Measurements from ENCODE around the gene FBXL7. TPM values are rescaled to one million over a fixed set of nuclear protein-coding genes. Genes with fewer than 3 reads are reported as not detected.

FBXL7 gene
- not detected for total RNA-seq
- not detected for polyA plus RNA-seq

DNA sequence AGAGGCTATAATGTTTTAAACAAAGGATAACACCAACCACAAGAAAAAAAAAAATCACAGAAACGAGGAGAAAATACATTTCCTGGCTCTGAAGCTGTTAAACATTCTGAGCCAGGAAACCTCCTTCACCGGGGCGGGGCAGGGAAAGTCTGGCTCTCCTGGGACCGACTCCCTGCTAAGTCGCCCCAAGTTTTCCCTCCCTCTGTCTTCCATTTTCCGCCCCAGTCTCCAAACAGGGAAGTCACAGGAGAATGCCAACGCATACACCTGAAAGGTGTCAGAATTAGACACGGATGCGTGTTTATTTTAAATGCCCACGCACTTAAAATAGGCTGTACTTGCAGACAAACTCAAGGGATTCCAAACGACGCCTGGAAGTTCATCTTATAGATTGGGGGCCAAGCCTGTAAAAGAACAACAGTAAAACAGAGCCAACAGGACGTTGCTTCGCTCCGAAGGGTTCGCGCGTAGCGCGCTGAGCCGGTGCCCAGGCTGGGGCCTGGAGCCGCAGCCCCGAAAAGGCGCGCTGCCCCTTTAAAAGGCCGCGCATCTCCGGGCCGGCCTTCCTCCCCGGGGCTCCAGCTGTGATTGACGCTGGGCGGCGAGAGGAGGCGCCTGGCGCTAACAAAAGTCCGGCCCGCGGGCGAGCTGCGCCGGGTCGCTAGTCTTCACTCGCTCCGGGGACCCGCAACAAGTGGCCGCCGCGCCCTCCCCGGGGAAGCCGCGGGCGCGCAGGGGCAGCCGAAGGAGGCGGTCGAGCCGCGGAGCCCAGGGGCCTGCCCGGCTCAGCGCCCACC, at the start of gene FBXL7:
TSS of gene FBXL7 (plus strand) at position 653 of the 797 bp plus-strand sequence.
- no peak within 1 kb of the TSS for H3K27ac Mint-ChIP-seq
- H3K4me3 Mint-ChIP-seq: no peak within 1 kb of the TSS
- Histone ChIP-seq H3K4me3 (ENCODE audit: low read length in 2 of 2) (no peak within 1 kb of the TSS), H3K27me3 (ENCODE audit: insufficient read depth, low read length) (no peaks in the 10 kb centered on the region), H3K27ac (ENCODE audit: low read depth, low read length) (no peak within 1 kb of the TSS), H3K36me3 (ENCODE audit: insufficient read depth, low read length) (no peaks in the 10 kb centered on the region), H3K4me1 (ENCODE audit: insufficient read depth, low read length) (no peaks in the 10 kb centered on the region), H3K9me3 (ENCODE audit: control insufficient read depth in 1 of 2, low read length in 2 of 2) (no peaks in the 10 kb centered on the region)
- no peaks in the 10 kb centered on the region for H3K4me1 Mint-ChIP-seq
- DNase-seq: no peak
- ChIA-PET POLR2A (ENCODE audit: partially characterized antibody) (no interaction called here), CTCF (ENCODE audit: partially characterized antibody) (no interaction called here)
- peaks cover 0 to 19% (median 8%) of the 10 kb centered on the region in 8 donors for H3K9me3 Mint-ChIP-seq
- peaks cover 10 to 15% of the 10 kb centered on the region in 2 donors for H3K27me3 Mint-ChIP-seq
- no peaks in the 10 kb centered on the region for H3K36me3 Mint-ChIP-seq
- intact Hi-C loops (cut with micrococcal nuclease): no loop called here

DNA sequence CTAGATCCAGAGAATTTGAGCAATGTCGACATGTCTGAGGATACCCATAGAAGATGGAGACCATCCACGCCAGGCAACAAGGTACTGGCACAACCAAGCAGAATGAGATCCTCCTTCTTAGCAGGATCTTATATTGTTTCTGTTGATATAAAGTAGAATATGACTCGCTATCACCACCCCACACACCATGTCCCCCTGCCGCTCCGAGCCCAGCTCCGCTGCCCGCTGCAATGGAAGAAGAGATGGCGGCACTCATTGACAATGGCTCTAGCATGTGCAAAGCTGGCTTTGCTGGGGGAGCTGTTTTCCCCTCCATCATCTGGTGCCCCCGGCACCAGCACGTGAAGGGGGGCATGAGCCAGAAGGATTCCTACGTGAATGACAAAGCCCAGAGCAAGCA, 49.5 kb upstream of the FBXL7 start:
- no peaks in the 10 kb centered on the region for H3K9me3 ChIP-seq (ENCODE audit: control insufficient read depth in 1 of 2, low read length in 2 of 2)
- intact Hi-C loops (cut with micrococcal nuclease): no loop called here

DNA sequence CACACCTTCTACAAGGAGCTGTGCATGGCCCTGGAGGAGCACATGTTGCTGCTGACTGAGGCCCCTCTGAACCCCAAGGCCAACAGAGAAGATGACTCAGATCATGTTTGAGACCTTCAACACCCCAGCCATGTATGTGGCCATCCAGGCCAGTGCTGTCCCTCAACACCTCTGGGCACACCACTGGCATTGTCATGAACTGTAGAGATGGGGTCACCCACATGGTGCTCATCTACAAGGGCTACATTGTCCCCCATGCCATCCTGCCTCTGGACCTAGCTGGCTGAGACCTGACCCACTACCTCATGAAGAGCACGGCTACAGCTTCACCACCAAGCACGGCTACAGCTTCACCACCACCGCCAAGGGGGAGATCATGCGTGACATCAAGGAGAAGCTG, 49.0 kb upstream of the FBXL7 start:
- Mint-ChIP-seq H3K4me3 (no peak overlapping the region), H3K36me3 (no peaks in the 10 kb centered on the region), H3K27ac (no peak overlapping the region), H3K27me3 (no peaks in the 10 kb centered on the region), H3K4me1 (no peaks in the 10 kb centered on the region), H3K9me3 (peaks cover 0 to 9% (median 4%) of the 10 kb centered on the region in 8 donors)
- no peaks in the 10 kb centered on the region for H3K27me3 ChIP-seq (ENCODE audit: insufficient read depth, low read length)
- peak in 1 of 5 donors; percentile 20 for DNase-seq
- H3K4me1 ChIP-seq (ENCODE audit: insufficient read depth, low read length): no peaks in the 10 kb centered on the region
- CTCF ChIA-PET (ENCODE audit: partially characterized antibody): no interaction called here
- H3K27ac ChIP-seq (ENCODE audit: low read depth, low read length): no peak overlapping the region
- H3K9me3 ChIP-seq (ENCODE audit: control insufficient read depth in 1 of 2, low read length in 2 of 2): no peaks in the 10 kb centered on the region
- POLR2A ChIA-PET (ENCODE audit: partially characterized antibody): no interaction called here
- no peaks in the 10 kb centered on the region for H3K36me3 ChIP-seq (ENCODE audit: insufficient read depth, low read length)
- intact Hi-C loops (cut with micrococcal nuclease): no loop called here
- no peak overlapping the region for H3K4me3 ChIP-seq (ENCODE audit: low read length in 2 of 2)

More for the DNA sequence above, 49.5 kb upstream of the FBXL7 start:
- ChIA-PET POLR2A (ENCODE audit: partially characterized antibody) (no interaction called here), CTCF (ENCODE audit: partially characterized antibody) (no interaction called here)
- no peaks in the 10 kb centered on the region for H3K27me3 ChIP-seq (ENCODE audit: insufficient read depth, low read length)
- Mint-ChIP-seq H3K4me3 (no peak overlapping the region), H3K36me3 (no peaks in the 10 kb centered on the region), H3K9me3 (peaks cover 0 to 9% (median 3%) of the 10 kb centered on the region in 8 donors), H3K4me1 (no peaks in the 10 kb centered on the region), H3K27me3 (no peaks in the 10 kb centered on the region), H3K27ac (no peak overlapping the region)
- no peaks in the 10 kb centered on the region for H3K4me1 ChIP-seq (ENCODE audit: insufficient read depth, low read length)
- no peak overlapping the region for H3K4me3 ChIP-seq (ENCODE audit: low read length in 2 of 2)
- no peaks in the 10 kb centered on the region for H3K36me3 ChIP-seq (ENCODE audit: insufficient read depth, low read length)
- DNase-seq: no peak
- no peak overlapping the region for H3K27ac ChIP-seq (ENCODE audit: low read depth, low read length)

DNA sequence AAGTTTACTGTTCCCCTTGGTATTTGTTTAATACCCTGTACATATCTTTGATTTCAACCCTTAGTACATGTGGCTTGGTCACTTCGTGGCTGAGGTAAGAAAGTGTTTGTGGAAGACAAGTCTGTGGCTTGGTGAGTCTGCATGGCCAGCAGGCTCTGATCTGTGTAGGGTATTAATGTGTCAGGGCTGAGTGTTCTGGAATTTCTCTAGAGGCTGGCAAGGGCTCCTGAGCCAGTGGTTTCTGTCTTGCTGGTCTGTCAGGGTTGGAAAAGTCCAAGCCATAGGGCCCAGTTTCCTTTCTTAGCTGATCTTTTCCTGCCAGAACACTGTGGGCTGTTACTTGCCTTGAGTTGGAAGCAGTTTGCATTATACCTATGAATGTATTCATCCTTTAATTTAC, 48.0 kb upstream of the FBXL7 start:
- H3K4me3 Mint-ChIP-seq: no peak overlapping the region
- intact Hi-C loops (cut with micrococcal nuclease): no loop called here
- no peaks in the 10 kb centered on the region for H3K4me1 ChIP-seq (ENCODE audit: insufficient read depth, low read length)
- no peak for DNase-seq
- H3K36me3 Mint-ChIP-seq: no peaks in the 10 kb centered on the region
- ChIA-PET POLR2A (ENCODE audit: partially characterized antibody) (no interaction called here), CTCF (ENCODE audit: partially characterized antibody) (no interaction called here)
- H3K27ac Mint-ChIP-seq: no peak overlapping the region
- no peaks in the 10 kb centered on the region for H3K9me3 ChIP-seq (ENCODE audit: control insufficient read depth in 1 of 2, low read length in 2 of 2)
- H3K4me3 ChIP-seq (ENCODE audit: low read length in 2 of 2): no peak overlapping the region
- no peaks in the 10 kb centered on the region for H3K27me3 ChIP-seq (ENCODE audit: insufficient read depth, low read length)
- no peaks in the 10 kb centered on the region for H3K4me1 Mint-ChIP-seq
- H3K27me3 Mint-ChIP-seq: no peaks in the 10 kb centered on the region
- H3K9me3 Mint-ChIP-seq: peaks cover 0 to 9% (median 4%) of the 10 kb centered on the region in 8 donors
- no peaks in the 10 kb centered on the region for H3K36me3 ChIP-seq (ENCODE audit: insufficient read depth, low read length)
- H3K27ac ChIP-seq (ENCODE audit: low read depth, low read length): no peak overlapping the region

DNA sequence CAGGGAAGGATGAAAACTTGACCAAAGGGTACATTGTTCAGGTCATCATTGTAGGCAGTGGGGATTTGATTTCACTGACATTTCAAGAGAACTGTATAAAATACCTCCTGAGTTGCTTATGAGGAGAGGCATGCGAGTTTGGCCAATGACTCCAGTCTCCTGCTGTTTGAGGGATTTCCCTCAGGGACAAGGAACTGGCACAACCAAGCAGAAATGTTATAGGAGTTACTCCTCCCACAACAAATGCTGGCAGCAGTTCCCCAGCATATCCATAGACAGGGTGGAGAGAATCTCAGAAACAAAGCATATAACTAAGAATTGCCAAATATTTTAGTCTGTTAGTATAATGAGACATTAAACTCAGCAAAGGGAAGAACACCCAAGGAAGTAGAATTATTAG, 47.2 kb upstream of the FBXL7 start:
- H3K27me3 ChIP-seq (ENCODE audit: insufficient read depth, low read length): no peaks in the 10 kb centered on the region
- no peak overlapping the region for H3K4me3 ChIP-seq (ENCODE audit: low read length in 2 of 2)
- no peak overlapping the region for H3K27ac Mint-ChIP-seq
- H3K27me3 Mint-ChIP-seq: no peaks in the 10 kb centered on the region
- DNase-seq: no peak
- intact Hi-C loops (cut with micrococcal nuclease): no loop called here
- no peaks in the 10 kb centered on the region for H3K4me1 ChIP-seq (ENCODE audit: insufficient read depth, low read length)
- no peaks in the 10 kb centered on the region for H3K36me3 Mint-ChIP-seq
- CTCF ChIA-PET (ENCODE audit: partially characterized antibody): no interaction called here
- H3K27ac ChIP-seq (ENCODE audit: low read depth, low read length): no peak overlapping the region
- H3K36me3 ChIP-seq (ENCODE audit: insufficient read depth, low read length): no peaks in the 10 kb centered on the region
- H3K9me3 ChIP-seq (ENCODE audit: control insufficient read depth in 1 of 2, low read length in 2 of 2): no peaks in the 10 kb centered on the region
- H3K4me1 Mint-ChIP-seq: no peaks in the 10 kb centered on the region
- peaks cover 0 to 10% (median 4%) of the 10 kb centered on the region in 8 donors for H3K9me3 Mint-ChIP-seq
- no peak overlapping the region for H3K4me3 Mint-ChIP-seq
- POLR2A ChIA-PET (ENCODE audit: partially characterized antibody): no interaction called here

DNA sequence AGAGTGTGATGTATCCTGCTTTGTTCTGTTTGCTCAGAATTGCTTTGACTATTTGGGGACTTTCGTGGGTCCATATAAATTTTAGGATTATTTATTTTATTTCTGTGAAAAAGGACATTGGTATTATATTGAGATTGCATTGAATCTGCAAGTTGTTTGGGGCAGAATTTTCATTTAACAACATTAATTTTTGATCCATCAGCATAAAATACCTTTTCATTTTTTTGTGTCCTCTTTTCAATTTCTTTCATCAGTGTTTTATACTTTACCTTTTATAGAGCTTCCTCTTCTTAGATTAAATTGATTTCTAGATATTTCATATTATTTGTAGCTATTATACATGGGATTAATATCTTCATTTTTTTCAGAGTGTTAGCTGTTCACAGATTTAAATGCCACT, 40.8 kb upstream of the FBXL7 start:
- POLR2A ChIA-PET (ENCODE audit: partially characterized antibody): no interaction called here

DNA sequence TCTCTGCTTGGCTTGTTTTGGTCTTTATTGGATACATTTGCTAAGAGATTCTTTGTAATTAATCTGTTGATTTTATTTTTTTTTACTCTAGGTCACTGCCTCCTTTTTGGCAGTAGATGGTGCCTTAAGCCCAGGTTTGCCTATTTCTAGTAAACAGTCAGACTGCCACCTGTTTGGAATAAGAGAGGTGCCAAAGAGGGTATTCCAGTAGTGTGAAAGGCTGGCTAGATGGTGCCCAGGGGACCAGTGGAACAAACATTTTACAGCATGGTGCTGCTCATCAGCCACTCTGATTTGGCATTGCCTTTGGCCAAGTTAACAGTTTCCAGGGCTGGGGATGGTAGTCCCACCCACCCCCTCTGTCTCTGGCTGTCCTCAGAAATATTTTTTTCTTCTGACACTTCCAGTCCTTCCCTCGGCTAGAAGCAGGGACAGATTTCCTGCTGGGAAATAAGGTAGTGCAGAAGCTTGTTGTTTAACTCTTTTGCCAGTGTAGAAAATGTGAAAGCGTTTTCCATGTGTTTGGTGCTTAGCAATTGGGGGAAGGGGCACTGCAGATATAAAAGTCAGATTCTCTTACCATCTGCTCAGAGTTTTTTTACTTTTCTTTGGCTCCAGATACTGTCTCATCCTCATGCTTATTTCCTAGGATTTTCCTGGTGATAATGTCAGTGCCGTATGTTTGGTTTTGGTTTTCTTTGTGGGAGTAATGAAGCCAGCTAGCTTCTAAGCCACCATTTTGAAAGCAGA, 36.6 kb upstream of the FBXL7 start:
- Histone ChIP-seq H3K4me3 (ENCODE audit: low read length in 2 of 2) (no peak overlapping the region), H3K27ac (ENCODE audit: low read depth, low read length) (no peak overlapping the region), H3K4me1 (ENCODE audit: insufficient read depth, low read length) (no peaks in the 10 kb centered on the region), H3K9me3 (ENCODE audit: control insufficient read depth in 1 of 2, low read length in 2 of 2) (no peaks in the 10 kb centered on the region), H3K36me3 (ENCODE audit: insufficient read depth, low read length) (no peaks in the 10 kb centered on the region), H3K27me3 (ENCODE audit: insufficient read depth, low read length) (no peaks in the 10 kb centered on the region)
- POLR2A ChIA-PET (ENCODE audit: partially characterized antibody): no interaction called here
- no peaks in the 10 kb centered on the region for H3K4me1 Mint-ChIP-seq
- H3K27me3 Mint-ChIP-seq: no peaks in the 10 kb centered on the region
- H3K27ac Mint-ChIP-seq: no peak overlapping the region
- no peaks in the 10 kb centered on the region for H3K36me3 Mint-ChIP-seq
- intact Hi-C loops (cut with micrococcal nuclease): no loop called here
- no peak for DNase-seq
- no peak overlapping the region for H3K4me3 Mint-ChIP-seq
- H3K9me3 Mint-ChIP-seq: peaks cover 0 to 8% (median 3%) of the 10 kb centered on the region in 8 donors
- CTCF ChIA-PET (ENCODE audit: partially characterized antibody): no interaction called here

More for the DNA sequence above, 40.8 kb upstream of the FBXL7 start:
- Histone ChIP-seq H3K36me3 (ENCODE audit: insufficient read depth, low read length) (no peaks in the 10 kb centered on the region), H3K27me3 (ENCODE audit: insufficient read depth, low read length) (no peaks in the 10 kb centered on the region), H3K27ac (ENCODE audit: low read depth, low read length) (no peak overlapping the region), H3K9me3 (ENCODE audit: control insufficient read depth in 1 of 2, low read length in 2 of 2) (no peaks in the 10 kb centered on the region), H3K4me3 (ENCODE audit: low read length in 2 of 2) (no peak overlapping the region), H3K4me1 (ENCODE audit: insufficient read depth, low read length) (no peaks in the 10 kb centered on the region)
- H3K36me3 Mint-ChIP-seq: no peaks in the 10 kb centered on the region
- H3K9me3 Mint-ChIP-seq: peaks cover 0 to 10% (median 5%) of the 10 kb centered on the region in 8 donors
- intact Hi-C loops (cut with micrococcal nuclease): no loop called here
- CTCF ChIA-PET (ENCODE audit: partially characterized antibody): no interaction called here
- no peak for DNase-seq
- H3K4me1 Mint-ChIP-seq: no peaks in the 10 kb centered on the region
- no peaks in the 10 kb centered on the region for H3K27me3 Mint-ChIP-seq
- H3K27ac Mint-ChIP-seq: no peak overlapping the region
- no peak overlapping the region for H3K4me3 Mint-ChIP-seq
